Parathyroid adenoma (tissue), 2 donors: ENCODE results near the gene BLOC1S3.

ENCODE experiments used
- H2AFZ ChIP-seq: fragments of 300-600 bp; sonication (generic); one replicate; pipeline ENCODE4 v1.7.0; 2017; ENCODE audit warnings: antibody characterized with exemption, mild to moderate bottlenecking
- H3K27ac ChIP-seq: fragments of 300-600 bp; sonication (generic); one replicate; pipeline ENCODE4 v1.7.0; 2017
- H3K27me3 ChIP-seq: fragments of 300-600 bp; sonication (generic); one replicate; pipeline ENCODE4 v1.7.0; 2017; ENCODE audit warnings: low read length; ENCODE audit not compliant: control insufficient read depth, insufficient read depth
- H3K36me3 ChIP-seq: fragments of 300-600 bp; sonication (generic); one replicate; pipeline ENCODE4 v1.7.0; 2017; ENCODE audit warnings: low read length; ENCODE audit not compliant: control insufficient read depth, insufficient read depth
- H3K4me1 ChIP-seq: fragments of 300-600 bp; sonication (generic); one replicate; pipeline ENCODE4 v1.7.0; 2017; ENCODE audit warnings: control low read depth
- H3K4me2 ChIP-seq: fragments of 300-600 bp; sonication (generic); one replicate; pipeline ENCODE4 v1.7.0; 2017; ENCODE audit warnings: low read length
- H3K4me3 ChIP-seq: fragments of 300-600 bp; sonication (generic); one replicate; pipeline ENCODE4 v1.7.0; 2017; ENCODE audit warnings: low read depth, low read length
- H3K79me2 ChIP-seq: fragments of 300-600 bp; sonication (generic); one replicate; pipeline ENCODE4 v1.7.0; 2017; ENCODE audit warnings: control low read depth
- H3K9ac ChIP-seq: fragments of 300-600 bp; sonication (generic); one replicate; pipeline ENCODE4 v1.7.0; 2017; ENCODE audit warnings: mild to moderate bottlenecking
- H3K9me3 ChIP-seq: fragments of 300-600 bp; sonication (generic); one replicate; pipeline ENCODE4 v1.7.0; 2017; ENCODE audit warnings: low read length; ENCODE audit not compliant: control insufficient read depth
- CTCF ChIP-seq: fragments of 300-600 bp; sonication (generic); IDR thresholded peaks from one replicate; pipeline ENCODE4 v1.7.0; 2017; ENCODE audit warnings: antibody characterized with exemption, mild to moderate bottlenecking
- donor health status: primary hyperparathyroidism.

BLOC1S3 gene

GRCh38 chr19:45141203-45141900 lies 37.2 kb upstream of the BLOC1S3 start:
- Histone ChIP-seq H3K4me1 (no peaks in the 10 kb centered on the region), H3K79me2 (peaks cover 61% of the 10 kb centered on the region), H3K4me3 (no peak overlapping the region), H2AFZ (no peak overlapping the region), H3K27ac (no peak overlapping the region), H3K4me2 (no peak overlapping the region), H3K36me3 (no peaks in the 10 kb centered on the region), H3K9me3 (no peaks in the 10 kb centered on the region), H3K9ac (no peak overlapping the region), H3K27me3 (no peaks in the 10 kb centered on the region)
- no peak for TF ChIP-seq CTCF

GRCh38 chr19:45142016-45142725 lies 36.4 kb upstream of the BLOC1S3 start:
- Histone ChIP-seq H3K27ac (no peak overlapping the region), H2AFZ (no peak overlapping the region), H3K4me1 (no peaks in the 10 kb centered on the region), H3K36me3 (no peaks in the 10 kb centered on the region), H3K9ac (no peak overlapping the region), H3K4me2 (no peak overlapping the region), H3K27me3 (no peaks in the 10 kb centered on the region), H3K4me3 (no peak overlapping the region), H3K79me2 (peaks cover 52% of the 10 kb centered on the region), H3K9me3 (no peaks in the 10 kb centered on the region)
- TF ChIP-seq CTCF = no peak

- H2AFZ ChIP-seq = no peak overlapping the region
- no peak overlapping the region for H3K4me2 ChIP-seq
- H3K79me2 ChIP-seq = peaks cover 47% of the 10 kb centered on the region
- no peaks in the 10 kb centered on the region for H3K4me1 ChIP-seq
- H3K4me3 ChIP-seq = no peak overlapping the region
- no peaks in the 10 kb centered on the region for H3K9me3 ChIP-seq
- TF ChIP-seq CTCF = no peak
- no peaks in the 10 kb centered on the region for H3K36me3 ChIP-seq
- H3K27me3 ChIP-seq = no peaks in the 10 kb centered on the region
- H3K27ac ChIP-seq = no peak overlapping the region
- no peak overlapping the region for H3K9ac ChIP-seq
Measured at GRCh38 chr19:45142726-45143110, 35.9 kb upstream of the BLOC1S3 start.

- H3K4me3 ChIP-seq = no peak overlapping the region
- no peaks in the 10 kb centered on the region for H3K9me3 ChIP-seq
- no peak overlapping the region for H3K9ac ChIP-seq
- H3K4me2 ChIP-seq = no peak overlapping the region
- no peaks in the 10 kb centered on the region for H3K4me1 ChIP-seq
- H3K27ac ChIP-seq = no peak overlapping the region
- no peak overlapping the region for H2AFZ ChIP-seq
- H3K27me3 ChIP-seq = no peaks in the 10 kb centered on the region
- H3K36me3 ChIP-seq = no peaks in the 10 kb centered on the region
- peaks cover 35% of the 10 kb centered on the region for H3K79me2 ChIP-seq
- no peak for TF ChIP-seq CTCF
Measured at GRCh38 chr19:45144431-45145269, 33.9 kb upstream of the BLOC1S3 start.
